Testis (tissue), 3 donors: Measurements from ENCODE around the gene IL15RA. TPM values are rescaled to one million over a fixed set of nuclear protein-coding genes. Genes with fewer than 3 reads are reported as not detected.

Experiments used
- DNase-seq: peaks from one replicate; pipeline ENCODE4 v3.0.0-alpha.2; 2019
- H3K27ac ChIP-seq, 2 donors: fragments of 200-600 bp; sonication (generic); one replicate each; pipeline ENCODE4 v1.5.1; 2019
- H3K27me3 ChIP-seq: fragments of 200-600 bp; sonication (generic); one replicate; pipeline ENCODE4 v1.5.1; 2019
- H3K36me3 ChIP-seq: fragments of 200-600 bp; sonication (generic); one replicate; pipeline ENCODE4 v1.5.1; 2017; ENCODE audit warnings: low read depth; ENCODE audit errors: missing control alignments
- H3K4me1 ChIP-seq: fragments of 200-600 bp; sonication (generic); one replicate; pipeline ENCODE4 v1.5.1; 2019
- H3K4me3 ChIP-seq, 2 donors: fragments of 200-600 bp; sonication (generic); one replicate each; pipeline ENCODE4 v1.5.1; 2017 to 2019
- H3K9me3 ChIP-seq: fragments of 200-600 bp; sonication (generic); one replicate; pipeline ENCODE4 v1.5.1; 2017
- CTCF ChIP-seq, 3 experiments: fragments of 450-650 bp in 2 of 3; fragments of 200-600 bp in 1 of 3; sonication (generic) in 1 of 3; IDR thresholded peaks; one replicate each; pipeline ENCODE4 v1.5.1; 2016 to 2019; ENCODE audit warnings: antibody characterized with exemption in 3 of 3, mild to moderate bottlenecking in 2 of 3, moderate library complexity in 1 of 3
- POLR2A ChIP-seq: fragments of 450-650 bp; IDR thresholded peaks from one replicate; pipeline ENCODE4 v1.6.1; 2017; ENCODE audit warnings: antibody characterized with exemption, mild to moderate bottlenecking, moderate library complexity
- WGBS, 2 donors: methylation state at CpG; one replicate each; pipeline ENCODE4 v1.1.5; 2018; 5-methylcytosine and 5-hydroxymethylcytosine counted together
- intact Hi-C: fragments of 100-400 bp; cut with DNase I; formaldehyde crosslinking; loops from one replicate; pipeline ENCODE4 v1.15.1; 2023; ENCODE audit warnings: low total_unique reads
- polyA plus RNA-seq: library from polyadenylated mRNA; stranded (reverse); fragments of 350-450 nt; fragmentation: Illumina TruSeq; extraction: RNeasy Lipid Tissue Mini Kit (QIAGEN cat#74804); gene quantifications from one replicate; pipeline ENCODE4 v1.2.3, GENCODE V29; 2014; ENCODE audit warnings: low read depth, low replicate concordance; ENCODE audit not compliant: insufficient read depth
- total RNA-seq, 2 donors: library from RNA; depleted of rRNA; stranded (reverse); fragments of >200 nt; gene quantifications; one replicate each; pipeline ENCODE4 v1.2.3, GENCODE V29; 2016

IL15RA gene
- total and polyA plus RNA-seq, 3 donors from 2014 or later = 15.6 to 21.9 (median 18.3) TPM

- Histone ChIP-seq H3K36me3 (no peaks in the 10 kb centered on the region), H3K27me3 (no peaks in the 10 kb centered on the region), H3K27ac (peak overlapping the region; percentile 19 to 55), H3K9me3 (no peaks in the 10 kb centered on the region), H3K4me3 (no peak overlapping the region), H3K4me1 (peaks cover 16% of the 10 kb centered on the region)
- intact Hi-C loops = no loop called here
- no peak for DNase-seq
- WGBS, 2 donors = 90 to 91% methylated on average over 10 of the region's 10 CpGs
- no peak for TF ChIP-seq POLR2A
- TF ChIP-seq CTCF (IDR thresholded peaks at IDR 0.05) = no peak
Observed at GRCh38 chr10:5988336-5988920, 11.1 kb upstream of the IL15RA start.

- Histone ChIP-seq H3K4me3 (no peak overlapping the region), H3K36me3 (no peaks in the 10 kb centered on the region), H3K27ac (peak overlapping the region; percentile 19 to 55), H3K9me3 (no peaks in the 10 kb centered on the region), H3K27me3 (no peaks in the 10 kb centered on the region), H3K4me1 (peaks cover 19% of the 10 kb centered on the region)
- TF ChIP-seq POLR2A = no peak
- TF ChIP-seq CTCF (IDR thresholded peaks at IDR 0.05) = no peak
- WGBS, 2 donors = 52 to 61% methylated on average over 4 of the region's 4 CpGs
- peak; percentile 84 for DNase-seq
- intact Hi-C loops = no loop called here
Observed at GRCh38 chr10:5987747-5988146, 10.4 kb upstream of the IL15RA start.

GRCh38 chr10:5985029-5985428, 7.7 kb upstream of the IL15RA start:
- intact Hi-C loops = no loop called here

GRCh38 chr10:5983774-5984173, 6.4 kb upstream of the IL15RA start:
- no peak for DNase-seq
- intact Hi-C loops = no loop called here
- H3K9me3 ChIP-seq = no peaks in the 10 kb centered on the region
- whole genome bisulfite sequencing, 2 donors = 68 to 70% methylated on average over 9 of the region's 9 CpGs
- H3K36me3 ChIP-seq = no peaks in the 10 kb centered on the region
- no peak overlapping the region for H3K4me3 ChIP-seq
- peaks cover 27% of the 10 kb centered on the region for H3K4me1 ChIP-seq
- H3K27ac ChIP-seq = peak overlapping the region in 1 of 2 donors; percentile 80
- TF ChIP-seq CTCF (IDR thresholded peaks at IDR 0.05) = no peak
- no peak for TF ChIP-seq POLR2A
- H3K27me3 ChIP-seq = no peaks in the 10 kb centered on the region

More at GRCh38 chr10:5985029-5985428, 7.7 kb upstream of the IL15RA start:
- H3K36me3 ChIP-seq = no peaks in the 10 kb centered on the region
- H3K4me3 ChIP-seq = no peak overlapping the region
- H3K4me1 ChIP-seq = peaks cover 27% of the 10 kb centered on the region
- no peak overlapping the region for H3K27ac ChIP-seq
- 80 to 90% methylated on average over 5 of the region's 5 CpGs for WGBS, 2 donors
- H3K9me3 ChIP-seq = no peaks in the 10 kb centered on the region
- H3K27me3 ChIP-seq = no peaks in the 10 kb centered on the region
- no peak for TF ChIP-seq POLR2A
- TF ChIP-seq CTCF (IDR thresholded peaks at IDR 0.05) = no peak
- no peak for DNase-seq

- Histone ChIP-seq H3K27me3 (no peaks in the 10 kb centered on the region), H3K4me1 (peaks cover 18% of the 10 kb centered on the region), H3K9me3 (no peaks in the 10 kb centered on the region), H3K36me3 (no peaks in the 10 kb centered on the region), H3K4me3 (no peak overlapping the region), H3K27ac (peak overlapping the region; percentile 36 to 64)
- DNase-seq = peak; percentile 92
- no peak for TF ChIP-seq POLR2A
- TF ChIP-seq CTCF (IDR thresholded peaks at IDR 0.05) = no peak
- intact Hi-C loops = no loop called here
- 61 to 84% methylated on average over 9 of the region's 9 CpGs for WGBS, 2 donors
Observed at GRCh38 chr10:5981529-5981928, 4.2 kb upstream of the IL15RA start.
